Loucy (cell line): Measurements from ENCODE around the gene CACHD1.

Experiments
- CTCF ChIP-seq: fragments of 200-600 bp; sonication (generic); conservative IDR thresholded peaks from 2 replicates; pipeline ENCODE4 v1.5.1; 2014; ENCODE audit warnings: mild to moderate bottlenecking, antibody characterized with exemption, low read length
- EZH2phosphoT487 ChIP-seq: fragments of 200-600 bp; IDR thresholded peaks from 2 replicates; pipeline ENCODE4 v1.6.1; 2018; ENCODE audit warnings: antibody characterized with exemption, mild to moderate bottlenecking, moderate library complexity, borderline replicate concordance

- TF ChIP-seq CTCF: no peak
- TF ChIP-seq EZH2phosphoT487: no peak
Observed at GRCh38 chr1:64683419-64683818, 213.5 kb downstream of the CACHD1 start.
